Right lobe of liver (tissue), 6 donors: ENCODE measurements around the gene RAB3A. TPM values are rescaled to one million over a fixed set of nuclear protein-coding genes. Genes with fewer than 3 reads are reported as not detected.

Source experiments
- ATAC-seq, 4 donors: fragments of 200-7000 bp; cut with Tn5 transposase; one replicate each; pipeline ENCODE4 v1.9.1; 2020; ENCODE audit warnings: mild to moderate bottlenecking in 4 of 4, moderate library complexity in 4 of 4
- DNase-seq, 3 donors: peaks; one replicate each; pipeline ENCODE4 v3.0.0-alpha.2; 2020
- H3K27ac ChIP-seq, 3 donors: fragments of 200-600 bp; one replicate each; pipeline ENCODE4 v1.8.0; 2022
- H3K27me3 ChIP-seq, 2 donors: fragments of 200-600 bp; one replicate each; pipeline ENCODE4 v1.8.0; 2022
- H3K36me3 ChIP-seq, 4 donors: fragments of 200-600 bp; sonication (generic) in 1 of 4; one replicate each; pipeline versions ENCODE4 v1.5.1 to v1.8.0; 2017 to 2022; ENCODE audit warnings: control low read depth in 1 of 4
- H3K4me1 ChIP-seq, 4 donors: fragments of 200-600 bp; sonication (generic) in 1 of 4; one replicate each; pipeline versions ENCODE4 v1.5.1 to v1.8.0; 2017 to 2022; ENCODE audit warnings: control low read depth in 1 of 4
- H3K4me3 ChIP-seq, 3 donors: fragments of 200-600 bp; one replicate each; pipeline ENCODE4 v1.8.0; 2022
- H3K9me3 ChIP-seq, 4 donors: fragments of 200-600 bp; sonication (generic) in 1 of 4; one replicate each; pipeline versions ENCODE4 v1.5.1 to v1.8.0; 2017 to 2022; ENCODE audit warnings: control low read depth in 1 of 4
- POLR2A ChIP-seq: fragments of 450-650 bp; IDR thresholded peaks from one replicate; pipeline ENCODE4 v1.6.1; 2017; ENCODE audit warnings: antibody characterized with exemption, mild to moderate bottlenecking
- WGBS: methylation state at CpG from one replicate; pipeline ENCODE4 v1.1.6; 2018; ENCODE audit warnings: low coverage, low lambda C conversion rate; ENCODE audit not compliant: insufficient coverage; ENCODE audit errors: missing lambda C conversion rate; 5-methylcytosine and 5-hydroxymethylcytosine counted together
- intact Hi-C, 2 donors: fragments of 100-400 bp; cut with DNase I; formaldehyde crosslinking; loops; one replicate each; pipeline versions ENCODE4 v1.11.2 to v1.14.1; 2022
- long read RNA-seq: library from polyadenylated mRNA; unstranded; transcript quantifications from one replicate; pipeline ENCODE4 v2.0.0, GENCODE V29; 2019
- total RNA-seq, 6 experiments: library from RNA; depleted of rRNA in 2 of 6; stranded (reverse); fragments of >200 nt in 2 of 6; fragmentation: NEBNext Ultra II Directional in 3 of 6; extraction: Animal tissue kit (Norgen Biotek cat#: 25700) in 3 of 6; gene quantifications; one replicate each; pipeline versions ENCODE4 v1.1.0 to v1.2.4, GENCODE V29; 2016 to 2023
- TF ChIP-seq, protein P1 (sequence below), 4 donors: fragments of 200-600 bp in 3 of 4; fragments of 450-650 bp in 1 of 4; IDR thresholded peaks; one replicate each; pipeline versions ENCODE4 v1.5.1 to v1.8.0; 2016 to 2022; ENCODE audit warnings: antibody characterized with exemption in 4 of 4, mild to moderate bottlenecking in 2 of 4
- donor health status: DM: no; HTN: yes; CAD: no.
- donor health status: DM: no; HTN: no; CAD: no.
- donor health status: DM: no; HTN: no; CAD: no.
- donor health status: DM: no; HTN: yes; CAD: no.
- donor health status: DM: no; HTN: yes; CAD: no.

Gene RAB3A
- total RNA-seq = 1 to 10 TPM in 3 of 6 experiments, under 1 TPM in 3; 0.81 to 2.6 (median 1.4) TPM
- long read RNA-seq = 0 reads

GRCh38 chr19:18203863-18204393, at the start of gene RAB3A:
TSS of gene RAB3A (minus strand) at chr19:18204042. CDS start at chr19:18202740, 1,302 bp downstream.
- WGBS = under 1% methylated on average over 25 of the region's 50 CpGs

GRCh38 chr19:18253130-18253529, 49.3 kb upstream of the RAB3A start:
- Histone ChIP-seq H3K9me3 (no peaks in the 10 kb centered on the region), H3K27ac (no peak overlapping the region), H3K36me3 (no peaks in the 10 kb centered on the region), H3K4me3 (no peak overlapping the region), H3K27me3 (no peaks in the 10 kb centered on the region), H3K4me1 (no peaks in the 10 kb centered on the region)
- intact Hi-C loops = loop anchor here in 1 of 2 donors (5.0 kb wide), 1 partner anchor 41 kb away; no protein-coding TSS in a partner anchor
- DNase-seq (no peak), ATAC-seq (no peak)
- no peak for TF ChIP-seq POLR2A
- TF ChIP-seq, protein P1, sequence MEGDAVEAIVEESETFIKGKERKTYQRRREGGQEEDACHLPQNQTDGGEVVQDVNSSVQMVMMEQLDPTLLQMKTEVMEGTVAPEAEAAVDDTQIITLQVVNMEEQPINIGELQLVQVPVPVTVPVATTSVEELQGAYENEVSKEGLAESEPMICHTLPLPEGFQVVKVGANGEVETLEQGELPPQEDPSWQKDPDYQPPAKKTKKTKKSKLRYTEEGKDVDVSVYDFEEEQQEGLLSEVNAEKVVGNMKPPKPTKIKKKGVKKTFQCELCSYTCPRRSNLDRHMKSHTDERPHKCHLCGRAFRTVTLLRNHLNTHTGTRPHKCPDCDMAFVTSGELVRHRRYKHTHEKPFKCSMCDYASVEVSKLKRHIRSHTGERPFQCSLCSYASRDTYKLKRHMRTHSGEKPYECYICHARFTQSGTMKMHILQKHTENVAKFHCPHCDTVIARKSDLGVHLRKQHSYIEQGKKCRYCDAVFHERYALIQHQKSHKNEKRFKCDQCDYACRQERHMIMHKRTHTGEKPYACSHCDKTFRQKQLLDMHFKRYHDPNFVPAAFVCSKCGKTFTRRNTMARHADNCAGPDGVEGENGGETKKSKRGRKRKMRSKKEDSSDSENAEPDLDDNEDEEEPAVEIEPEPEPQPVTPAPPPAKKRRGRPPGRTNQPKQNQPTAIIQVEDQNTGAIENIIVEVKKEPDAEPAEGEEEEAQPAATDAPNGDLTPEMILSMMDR (IDR thresholded peaks at IDR 0.05) = no peak
- WGBS = 88% methylated on average over 1 of the region's 4 CpGs

More at GRCh38 chr19:18203863-18204393, at the start of gene RAB3A:
- ATAC-seq (peak; percentile 93 to 96 (median 95)), DNase-seq (peak; percentile 100)
- Histone ChIP-seq H3K4me1 (peaks cover 0 to 8% (median 0%) of the 10 kb centered on the region in 4 donors), H3K27ac (peak within 1 kb of the TSS; percentile 94 to 96 (median 94)), H3K4me3 (peak within 1 kb of the TSS; percentile 66 to 75 (median 71)), H3K36me3 (peaks cover 0 to 7% (median 1%) of the 10 kb centered on the region in 4 donors), H3K27me3 (no peaks in the 10 kb centered on the region), H3K9me3 (no peaks in the 10 kb centered on the region)
- TF ChIP-seq POLR2A = peak; percentile 42
- TF ChIP-seq, protein P1 (IDR thresholded peaks at IDR 0.05) = no peak
- intact Hi-C loops = no loop called here

GRCh38 chr19:18252370-18252717, 48.5 kb upstream of the RAB3A start:
- TF ChIP-seq, protein P1 (IDR thresholded peaks at IDR 0.05) = no peak
- TF ChIP-seq POLR2A = no peak
- no peak overlapping the region for H3K27ac ChIP-seq
- no peak overlapping the region for H3K4me3 ChIP-seq
- no peak for DNase-seq
- intact Hi-C loops = loop anchor here in 1 of 2 donors (5.0 kb wide), 1 partner anchor 40 kb away; no protein-coding TSS in a partner anchor
- H3K9me3 ChIP-seq = no peaks in the 10 kb centered on the region
- 50% methylated on average over 7 of the region's 7 CpGs for WGBS
- H3K4me1 ChIP-seq = no peaks in the 10 kb centered on the region
- no peak for ATAC-seq
- H3K36me3 ChIP-seq = no peaks in the 10 kb centered on the region
- no peaks in the 10 kb centered on the region for H3K27me3 ChIP-seq

GRCh38 chr19:18251587-18252369, 47.9 kb upstream of the RAB3A start:
- WGBS = 8% methylated on average over 20 of the region's 23 CpGs
- ATAC-seq = peak; percentile 82 to 94 (median 92)

More at GRCh38 chr19:18251587-18252369, 47.9 kb upstream of the RAB3A start:
- no peak overlapping the region for H3K27ac ChIP-seq
- no peaks in the 10 kb centered on the region for H3K4me1 ChIP-seq
- intact Hi-C loops = loop anchor here in 1 of 2 donors (5.0 kb wide), 1 partner anchor 39 kb away; no protein-coding TSS in a partner anchor
- no peak for TF ChIP-seq POLR2A
- TF ChIP-seq, protein P1 (IDR thresholded peaks at IDR 0.05) = peak; percentile 88 to 97 (median 89)
- DNase-seq = peak; percentile 57 to 73 (median 69)
- no peak overlapping the region for H3K4me3 ChIP-seq
- no peaks in the 10 kb centered on the region for H3K27me3 ChIP-seq
- H3K9me3 ChIP-seq = no peaks in the 10 kb centered on the region
- no peaks in the 10 kb centered on the region for H3K36me3 ChIP-seq
